ENCODE measurements around the gene LRP5.

Gene LRP5

DNA sequence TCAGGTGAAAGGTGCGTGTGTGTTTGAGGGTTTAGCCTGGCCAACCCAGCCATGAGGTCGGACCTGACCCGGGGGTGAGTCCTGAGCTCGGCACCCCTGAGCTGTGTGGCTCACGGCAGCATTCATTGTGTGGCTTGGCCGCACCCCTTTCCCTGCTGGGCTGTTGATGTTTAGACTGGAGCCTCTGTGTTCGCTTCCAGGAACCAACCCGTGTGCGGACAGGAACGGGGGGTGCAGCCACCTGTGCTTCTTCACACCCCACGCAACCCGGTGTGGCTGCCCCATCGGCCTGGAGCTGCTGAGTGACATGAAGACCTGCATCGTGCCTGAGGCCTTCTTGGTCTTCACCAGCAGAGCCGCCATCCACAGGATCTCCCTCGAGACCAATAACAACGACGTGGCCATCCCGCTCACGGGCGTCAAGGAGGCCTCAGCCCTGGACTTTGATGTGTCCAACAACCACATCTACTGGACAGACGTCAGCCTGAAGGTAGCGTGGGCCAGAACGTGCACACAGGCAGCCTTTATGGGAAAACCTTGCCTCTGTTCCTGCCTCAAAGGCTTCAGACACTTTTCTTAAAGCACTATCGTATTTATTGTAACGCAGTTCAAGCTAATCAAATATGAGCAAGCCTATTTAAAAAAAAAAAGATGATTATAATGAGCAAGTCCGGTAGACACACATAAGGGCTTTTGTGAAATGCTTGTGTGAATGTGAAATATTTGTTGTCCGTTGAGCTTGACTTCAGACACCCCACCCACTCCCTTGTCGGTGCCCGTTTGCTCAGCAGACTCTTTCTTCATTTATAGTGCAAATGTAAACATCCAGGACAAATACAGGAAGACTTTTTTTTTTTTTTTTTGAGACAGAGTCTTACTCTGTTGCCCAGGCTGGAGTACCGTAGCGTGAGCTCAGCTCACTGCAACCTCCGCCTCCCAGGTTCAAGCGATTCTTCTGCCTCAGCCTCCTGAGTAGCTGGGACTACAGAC, 94.2 kb downstream of the LRP5 start:
- no peaks in the 10 kb centered on the region for H3K27me3 ChIP-seq
- H3K4me1 ChIP-seq, result peaks cover 0 to 12% (median 6%) of the 10 kb centered on the region in 10 experiments; a peak in 13 of 20 replicates
- no peak overlapping the region for H3K4me2 ChIP-seq
- no peak overlapping the region for H3K27ac ChIP-seq
- H3K9me3 ChIP-seq (replicated peaks in 1 of 11), result no peaks in the 10 kb centered on the region
- peaks cover 0 to 44% (median 9%) of the 10 kb centered on the region in 11 experiments; a peak in 8 of 22 replicates for H4K20me1 ChIP-seq
- no peak for TF ChIP-seq Cebpa-rat (IDR thresholded peaks at IDR 0.05)
- no peak overlapping the region for H3K9ac ChIP-seq
- H3K4me3 ChIP-seq, result no peak overlapping the region
- H3K36me3 ChIP-seq, result peaks cover 40 to 97% (median 91%) of the 10 kb centered on the region in 11 experiments

DNA sequence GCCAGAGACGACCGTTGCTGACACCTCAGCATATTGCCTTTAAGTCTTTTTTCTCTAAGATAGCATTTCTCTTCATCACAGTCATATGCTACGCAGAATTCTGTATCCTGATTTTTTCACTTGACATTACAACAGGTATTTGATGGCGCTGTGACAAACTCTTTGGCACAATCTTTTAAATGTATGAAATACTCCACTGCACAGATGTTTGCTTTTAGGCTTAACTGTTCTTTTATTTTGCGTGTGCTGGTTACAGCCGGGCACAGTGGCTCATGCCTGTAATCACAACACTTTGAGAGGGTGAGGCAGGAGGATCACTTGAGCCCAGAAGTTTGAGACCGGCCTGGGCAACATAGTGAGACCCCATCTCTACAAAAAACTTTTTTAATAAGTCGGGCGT, 96.1 kb downstream of the LRP5 start:
- no peak overlapping the region for H3K4me2 ChIP-seq
- H3K9ac ChIP-seq, result no peak overlapping the region
- H3K27ac ChIP-seq, result no peak overlapping the region
- no peak overlapping the region for H3K4me3 ChIP-seq
- H3K4me1 ChIP-seq, result peaks cover 0 to 31% (median 14%) of the 10 kb centered on the region in 10 experiments; a peak in 14 of 20 replicates
- no peak for TF ChIP-seq Cebpa-rat (IDR thresholded peaks at IDR 0.05)
- no peaks in the 10 kb centered on the region for H3K9me3 ChIP-seq (replicated peaks in 1 of 11)
- H3K36me3 ChIP-seq, result peaks cover 50 to 97% (median 91%) of the 10 kb centered on the region in 11 experiments
- H4K20me1 ChIP-seq, result peaks cover 0 to 53% (median 11%) of the 10 kb centered on the region in 11 experiments; a peak in 8 of 22 replicates
- H3K27me3 ChIP-seq, result no peaks in the 10 kb centered on the region

DNA sequence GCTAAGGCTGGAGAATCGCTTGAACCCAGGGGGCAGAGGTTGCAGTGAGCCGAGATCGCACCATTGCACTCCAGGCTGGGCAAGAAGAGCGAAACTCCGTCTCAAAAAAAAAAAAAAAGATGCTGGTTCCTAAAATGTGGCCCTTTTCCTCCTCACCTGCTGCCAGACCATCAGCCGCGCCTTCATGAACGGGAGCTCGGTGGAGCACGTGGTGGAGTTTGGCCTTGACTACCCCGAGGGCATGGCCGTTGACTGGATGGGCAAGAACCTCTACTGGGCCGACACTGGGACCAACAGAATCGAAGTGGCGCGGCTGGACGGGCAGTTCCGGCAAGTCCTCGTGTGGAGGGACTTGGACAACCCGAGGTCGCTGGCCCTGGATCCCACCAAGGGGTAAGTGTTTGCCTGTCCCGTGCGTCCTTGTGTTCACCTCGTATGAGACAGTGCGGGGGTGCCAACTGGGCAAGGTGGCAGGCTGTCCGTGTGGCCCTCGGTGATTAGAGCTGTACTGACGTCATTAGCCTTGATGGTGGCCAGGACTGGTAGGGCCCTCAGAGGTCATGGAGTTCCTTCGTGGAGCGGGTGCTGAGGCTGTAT, 97.5 kb downstream of the LRP5 start:
- Histone ChIP-seq H3K9me3 (replicated peaks in 1 of 11) (no peaks in the 10 kb centered on the region), H3K27ac (no peak overlapping the region; a peak in 1 of 22 replicates), H3K4me1 (peaks cover 12 to 45% (median 27%) of the 10 kb centered on the region in 10 experiments), H3K27me3 (no peaks in the 10 kb centered on the region), H3K4me3 (no peak overlapping the region), H4K20me1 (peaks cover 0 to 59% (median 18%) of the 10 kb centered on the region in 11 experiments; a peak in 13 of 22 replicates), H3K4me2 (no peak overlapping the region), H3K36me3 (peaks cover 51 to 97% (median 91%) of the 10 kb centered on the region in 11 experiments), H3K9ac (no peak overlapping the region)
- no peak for TF ChIP-seq Cebpa-rat (IDR thresholded peaks at IDR 0.05)

DNA sequence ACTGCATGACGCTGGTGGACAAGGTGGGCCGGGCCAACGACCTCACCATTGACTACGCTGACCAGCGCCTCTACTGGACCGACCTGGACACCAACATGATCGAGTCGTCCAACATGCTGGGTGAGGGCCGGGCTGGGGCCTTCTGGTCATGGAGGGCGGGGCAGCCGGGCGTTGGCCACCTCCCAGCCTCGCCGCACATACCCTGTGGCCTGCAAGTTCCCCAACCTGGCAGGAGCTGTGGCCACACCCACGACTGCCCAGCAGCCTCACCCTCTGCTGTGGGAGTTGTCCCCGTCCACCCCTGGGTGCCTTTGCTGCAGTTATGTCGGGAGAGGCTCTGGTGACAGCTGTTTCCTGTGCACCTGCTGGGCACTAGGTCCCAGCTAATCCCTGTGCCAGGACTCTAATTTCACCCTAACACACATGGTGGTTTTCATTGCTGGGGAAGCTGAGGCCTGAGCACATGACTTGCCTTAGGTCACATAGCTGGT, 99.2 kb downstream of the LRP5 start:
- TF ChIP-seq Cebpa-rat (IDR thresholded peaks at IDR 0.05), result no peak
- H3K9me3 ChIP-seq (replicated peaks in 1 of 11), result no peaks in the 10 kb centered on the region
- peak overlapping the region in 1 of 11 experiments; percentile 7; a peak in 3 of 22 replicates for H3K27ac ChIP-seq
- peaks cover 52 to 94% (median 88%) of the 10 kb centered on the region in 11 experiments for H3K36me3 ChIP-seq
- H4K20me1 ChIP-seq, result peaks cover 0 to 59% (median 15%) of the 10 kb centered on the region in 11 experiments; a peak in 13 of 22 replicates
- H3K27me3 ChIP-seq, result no peaks in the 10 kb centered on the region
- no peak overlapping the region for H3K4me3 ChIP-seq
- peaks cover 12 to 49% (median 31%) of the 10 kb centered on the region in 10 experiments for H3K4me1 ChIP-seq
- peak overlapping the region in 6 of 11 experiments; percentile 16 to 54 (median 48); a peak in 11 of 22 replicates for H3K4me2 ChIP-seq
- peak overlapping the region in 3 of 11 experiments; percentile 21 to 41 (median 29); a peak in 3 of 22 replicates for H3K9ac ChIP-seq

GRCh38 chr11:68412593-68413475, 100.4 kb downstream of the LRP5 start:
- no peak for TF ChIP-seq Cebpa-rat (IDR thresholded peaks at IDR 0.05)
- Histone ChIP-seq H3K4me3 (no peak overlapping the region), H3K9ac (0 out of 22 replicates have a peak overlapping the region, but pooled peaks of 1 of the 11 experiments have one; percentile 55), H3K4me1 (peaks cover 12 to 49% (median 31%) of the 10 kb centered on the region in 10 experiments), H3K27ac (peak overlapping the region in 1 of 11 experiments; percentile 82; a peak in 2 of 22 replicates), H3K36me3 (peaks cover 52 to 94% (median 87%) of the 10 kb centered on the region in 11 experiments), H3K9me3 (replicated peaks in 1 of 11) (no peaks in the 10 kb centered on the region), H3K27me3 (no peaks in the 10 kb centered on the region), H3K4me2 (peak overlapping the region in 2 of 11 experiments; percentile 67 to 73; a peak in 4 of 22 replicates), H4K20me1 (peaks cover 0 to 67% (median 15%) of the 10 kb centered on the region in 11 experiments; a peak in 12 of 22 replicates)

DNA sequence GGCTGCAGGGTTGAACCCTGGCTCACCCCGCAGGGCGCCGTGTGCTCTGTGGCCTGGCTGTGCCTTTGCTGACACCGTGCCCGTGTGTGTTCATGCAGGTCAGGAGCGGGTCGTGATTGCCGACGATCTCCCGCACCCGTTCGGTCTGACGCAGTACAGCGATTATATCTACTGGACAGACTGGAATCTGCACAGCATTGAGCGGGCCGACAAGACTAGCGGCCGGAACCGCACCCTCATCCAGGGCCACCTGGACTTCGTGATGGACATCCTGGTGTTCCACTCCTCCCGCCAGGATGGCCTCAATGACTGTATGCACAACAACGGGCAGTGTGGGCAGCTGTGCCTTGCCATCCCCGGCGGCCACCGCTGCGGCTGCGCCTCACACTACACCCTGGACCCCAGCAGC, 101.2 kb downstream of the LRP5 start:
- Histone ChIP-seq H3K4me3 (no peak overlapping the region), H3K27ac (peak overlapping the region in 7 of 11 experiments; percentile 35 to 82 (median 66); a peak in 12 of 22 replicates), H3K36me3 (peaks cover 52 to 94% (median 90%) of the 10 kb centered on the region in 11 experiments), H3K4me1 (peaks cover 12 to 49% (median 31%) of the 10 kb centered on the region in 10 experiments), H3K27me3 (no peaks in the 10 kb centered on the region), H4K20me1 (peaks cover 0 to 67% (median 15%) of the 10 kb centered on the region in 11 experiments; a peak in 12 of 22 replicates), H3K4me2 (peak overlapping the region in 8 of 11 experiments; percentile 61 to 77 (median 70); a peak in 16 of 22 replicates), H3K9ac (peak overlapping the region in 6 of 11 experiments; percentile 26 to 71 (median 54); a peak in 9 of 22 replicates), H3K9me3 (replicated peaks in 1 of 11) (no peaks in the 10 kb centered on the region)
- no peak for TF ChIP-seq Cebpa-rat (IDR thresholded peaks at IDR 0.05)

- peaks cover 0 to 67% (median 15%) of the 10 kb centered on the region in 11 experiments; a peak in 12 of 22 replicates for H4K20me1 ChIP-seq
- peaks cover 12 to 49% (median 31%) of the 10 kb centered on the region in 10 experiments for H3K4me1 ChIP-seq
- H3K9me3 ChIP-seq (replicated peaks in 1 of 11), result no peaks in the 10 kb centered on the region
- H3K9ac ChIP-seq, result peak overlapping the region in 8 of 11 experiments; percentile 26 to 71 (median 54); a peak in 12 of 22 replicates
- TF ChIP-seq Cebpa-rat (IDR thresholded peaks at IDR 0.05), result no peak
- no peaks in the 10 kb centered on the region for H3K27me3 ChIP-seq
- peak overlapping the region in 8 of 11 experiments; percentile 35 to 82 (median 65); a peak in 15 of 22 replicates for H3K27ac ChIP-seq
- H3K4me2 ChIP-seq, result peak overlapping the region; percentile 16 to 77 (median 67); a peak in 19 of 22 replicates
- peaks cover 51 to 98% (median 94%) of the 10 kb centered on the region in 11 experiments for H3K36me3 ChIP-seq
- H3K4me3 ChIP-seq, result no peak overlapping the region
These were observed 102.3 kb downstream of the LRP5 start for GRCh38 chr11:68414496-68415221.

All from BLaER1 treated with 17β-estradiol and CSF1 and Interleukin-3, amounts not matched to agents 10 nM and 100 nM (cell line).